Activated CD8-positive, alpha-beta T cell treated with anti-CD3 and anti-CD28 coated beads for 36 hours (primary cell): ENCODE data around the gene IMPG1. TPM values are rescaled to one million over a fixed set of nuclear protein-coding genes. Genes with fewer than 3 reads are reported as not detected.

ENCODE experiments used
- ATAC-seq: fragments of 200-7000 bp; cut with Tn5 transposase; one replicate; pipeline ENCODE4 v1.10.0; 2021; ENCODE audit warnings: mild to moderate bottlenecking, moderate library complexity
- CTCF ChIA-PET: fragments of 350-600 bp; sonication (Branson Sonifier 250); formaldehyde crosslinking; loops from one replicate; lab custom pipeline; 2021; ENCODE audit warnings: antibody characterized with exemption; lab: Charles Lee
- POLR2A ChIA-PET: fragments of 350-600 bp; sonication (Branson Sonifier 250); formaldehyde crosslinking; loops from one replicate; lab custom pipeline; 2021; ENCODE audit warnings: antibody characterized with exemption; lab: Charles Lee
- DNase-seq: peaks from one replicate; pipeline ENCODE4 v3.0.0-alpha.2; 2020
- H3K27ac Mint-ChIP-seq: one replicate; pipeline ENCODE4 v1.8.0; 2021; ENCODE audit warnings: mild to moderate bottlenecking, mixed read lengths
- H3K27me3 Mint-ChIP-seq: one replicate; pipeline ENCODE4 v1.8.0; 2021; ENCODE audit warnings: mixed read lengths
- H3K36me3 Mint-ChIP-seq: one replicate; pipeline ENCODE4 v1.8.0; 2021; ENCODE audit warnings: low read depth, mixed read lengths
- H3K4me1 Mint-ChIP-seq: one replicate; pipeline ENCODE4 v1.8.0; 2021; ENCODE audit warnings: low read depth, mixed read lengths
- H3K4me3 Mint-ChIP-seq: one replicate; pipeline ENCODE4 v1.8.0; 2021; ENCODE audit warnings: mild to moderate bottlenecking, moderate library complexity, mixed read lengths
- H3K9me3 Mint-ChIP-seq: one replicate; pipeline ENCODE4 v1.8.0; 2021; ENCODE audit warnings: mixed read lengths
- CTCF ChIP-seq: fragments of 200-600 bp; IDR thresholded peaks from one replicate; pipeline ENCODE4 v1.8.0; 2022; ENCODE audit warnings: antibody characterized with exemption, mild to moderate bottlenecking
- intact Hi-C: fragments of 100-400 bp; cut with micrococcal nuclease; formaldehyde crosslinking; loops from one replicate; pipeline ENCODE4 v1.10.0; 2022
- total RNA-seq, 2 experiments: library from RNA; stranded (reverse); gene quantifications; one replicate each; pipeline ENCODE4 v1.2.3, GENCODE V29; 2021

IMPG1 gene
- total RNA-seq, 2 experiments from 2014 or later, result not detected

GRCh38 chr6:75963569-75963968 lies 108.9 kb downstream of the IMPG1 start:
- TF ChIP-seq CTCF, result no peak
- DNase-seq (no peak), ATAC-seq (no peak)
- no peaks in the 10 kb centered on the region for H3K27me3 Mint-ChIP-seq
- H3K27ac Mint-ChIP-seq, result no peak overlapping the region
- intact Hi-C loops, result no loop called here
- H3K9me3 Mint-ChIP-seq, result no peaks in the 10 kb centered on the region
- no peaks in the 10 kb centered on the region for H3K4me1 Mint-ChIP-seq
- POLR2A ChIA-PET, result no interaction called here
- H3K36me3 Mint-ChIP-seq, result no peaks in the 10 kb centered on the region
- no peak overlapping the region for H3K4me3 Mint-ChIP-seq
- CTCF ChIA-PET, result no interaction called here

GRCh38 chr6:75952128-75952527 lies 120.3 kb downstream of the IMPG1 start:
- Mint-ChIP-seq H3K9me3 (no peaks in the 10 kb centered on the region), H3K4me3 (no peak overlapping the region), H3K27me3 (peaks cover 1% of the 10 kb centered on the region), H3K4me1 (no peaks in the 10 kb centered on the region), H3K36me3 (no peaks in the 10 kb centered on the region), H3K27ac (no peak overlapping the region)
- CTCF ChIA-PET, result no interaction called here
- DNase-seq (no peak), ATAC-seq (no peak)
- intact Hi-C loops, result no loop called here
- TF ChIP-seq CTCF, result no peak
- POLR2A ChIA-PET, result no interaction called here

GRCh38 chr6:75947935-75948334 lies 124.5 kb downstream of the IMPG1 start:
- peaks cover 5% of the 10 kb centered on the region for H3K27me3 Mint-ChIP-seq
- ChIA-PET POLR2A (no interaction called here), CTCF (no interaction called here)
- no peak overlapping the region for H3K4me3 Mint-ChIP-seq
- H3K36me3 Mint-ChIP-seq, result no peaks in the 10 kb centered on the region
- intact Hi-C loops, result no loop called here
- no peak overlapping the region for H3K27ac Mint-ChIP-seq
- TF ChIP-seq CTCF, result no peak
- H3K4me1 Mint-ChIP-seq, result no peaks in the 10 kb centered on the region
- ATAC-seq, result no peak
- no peaks in the 10 kb centered on the region for H3K9me3 Mint-ChIP-seq
- DNase-seq, result no peak

- Mint-ChIP-seq H3K4me3 (no peak overlapping the region), H3K36me3 (no peaks in the 10 kb centered on the region), H3K27me3 (peaks cover 5% of the 10 kb centered on the region), H3K9me3 (no peaks in the 10 kb centered on the region), H3K27ac (no peak overlapping the region), H3K4me1 (no peaks in the 10 kb centered on the region)
- no peak for TF ChIP-seq CTCF
- no peak for DNase-seq
- ChIA-PET CTCF (interaction anchor here (1.1 to 2.1 kb wide), 2 partner anchors 12 to 14 kb away, joined by 5 to 10 read pairs; no protein-coding TSS in a partner anchor), POLR2A (interaction anchor here (0.7 kb wide), 1 partner anchor 715 kb away, joined by 4 read pairs; no protein-coding TSS in a partner anchor)
- intact Hi-C loops, result no loop called here
- no peak for ATAC-seq
Observed at GRCh38 chr6:75946146-75946831, 126.2 kb downstream of the IMPG1 start.

- no peak for TF ChIP-seq CTCF
- DNase-seq (no peak), ATAC-seq (no peak)
- CTCF ChIA-PET, result interaction anchor here (1.2 kb wide), 1 partner anchor 10 kb away, joined by 5 read pairs; no protein-coding TSS in a partner anchor
- no peak overlapping the region for H3K27ac Mint-ChIP-seq
- no peak overlapping the region for H3K4me3 Mint-ChIP-seq
- POLR2A ChIA-PET, result interaction anchor here (0.6 kb wide), 1 partner anchor 46 kb away, joined by 3 read pairs; no protein-coding TSS in a partner anchor
- H3K27me3 Mint-ChIP-seq, result peaks cover 7% of the 10 kb centered on the region
- no peaks in the 10 kb centered on the region for H3K36me3 Mint-ChIP-seq
- intact Hi-C loops, result no loop called here
- no peaks in the 10 kb centered on the region for H3K9me3 Mint-ChIP-seq
- no peaks in the 10 kb centered on the region for H3K4me1 Mint-ChIP-seq
Observed at GRCh38 chr6:75943381-75943780, 129.1 kb downstream of the IMPG1 start.
